Measurements from ENCODE around the gene PELI3.
"Not testable (repeated sequence)": the region's sequence is repeated elsewhere in the genome, so short reads cannot be mapped to it uniquely, and the experiment has no call there.

The PELI3 gene

GRCh38 chr11:66451663-66452062, 15.0 kb upstream of the PELI3 start:
- H3K4me3 ChIP-seq: no peak overlapping the region
- no peak for TF ChIP-seq CTCF (IDR thresholded peaks at IDR 0.05)
- no peak for DNase-seq (ENCODE audit: low spot score)
- H3K27ac ChIP-seq: no peak overlapping the region

GRCh38 chr11:66454247-66454646, 12.5 kb upstream of the PELI3 start:
- Histone ChIP-seq H3K27ac (no peak overlapping the region), H3K4me3 (no peak overlapping the region)
- DNase-seq (ENCODE audit: low spot score): no peak

GRCh38 chr11:66454828-66455227, 11.9 kb upstream of the PELI3 start:
- no peak overlapping the region for H3K4me3 ChIP-seq
- DNase-seq (ENCODE audit: low spot score): no peak
- TF ChIP-seq CTCF (IDR thresholded peaks at IDR 0.05): no peak
- H3K27ac ChIP-seq: no peak overlapping the region

More at GRCh38 chr11:66454247-66454646, 12.5 kb upstream of the PELI3 start:
- TF ChIP-seq CTCF (IDR thresholded peaks at IDR 0.05): no peak

GRCh38 chr11:66457826-66458225, 8.9 kb upstream of the PELI3 start:
- DNase-seq (ENCODE audit: low spot score): no peak
- TF ChIP-seq CTCF (IDR thresholded peaks at IDR 0.05): no peak

GRCh38 chr11:66459138-66459778, 7.4 kb upstream of the PELI3 start:
- Histone ChIP-seq H3K4me3 (no peak overlapping the region), H3K27ac (no peak overlapping the region)
- DNase-seq (ENCODE audit: low spot score): no peak
- no peak for TF ChIP-seq CTCF (IDR thresholded peaks at IDR 0.05)

More at GRCh38 chr11:66457826-66458225, 8.9 kb upstream of the PELI3 start:
- no peak overlapping the region for H3K27ac ChIP-seq
- no peak overlapping the region for H3K4me3 ChIP-seq

GRCh38 chr11:66462010-66462409, 4.7 kb upstream of the PELI3 start:
- TF ChIP-seq CTCF (IDR thresholded peaks at IDR 0.05): no peak
- Histone ChIP-seq H3K4me3 (no peak overlapping the region), H3K27ac (no peak overlapping the region)
- no peak for DNase-seq (ENCODE audit: low spot score)

GRCh38 chr11:66462911-66463310, 3.8 kb upstream of the PELI3 start:
- TF ChIP-seq CTCF (IDR thresholded peaks at IDR 0.05): no peak
- Histone ChIP-seq H3K4me3 (no peak overlapping the region), H3K27ac (no peak overlapping the region)
- no peak for DNase-seq (ENCODE audit: low spot score)

GRCh38 chr11:66464116-66464515, 2.6 kb upstream of the PELI3 start:
- not testable (repeated sequence) for H3K27ac ChIP-seq; DNase-seq (ENCODE audit: low spot score); H3K4me3 ChIP-seq

All from coronary artery (tissue), 2 donors.